ENCODE data around the gene SDR42E2.

DNA sequence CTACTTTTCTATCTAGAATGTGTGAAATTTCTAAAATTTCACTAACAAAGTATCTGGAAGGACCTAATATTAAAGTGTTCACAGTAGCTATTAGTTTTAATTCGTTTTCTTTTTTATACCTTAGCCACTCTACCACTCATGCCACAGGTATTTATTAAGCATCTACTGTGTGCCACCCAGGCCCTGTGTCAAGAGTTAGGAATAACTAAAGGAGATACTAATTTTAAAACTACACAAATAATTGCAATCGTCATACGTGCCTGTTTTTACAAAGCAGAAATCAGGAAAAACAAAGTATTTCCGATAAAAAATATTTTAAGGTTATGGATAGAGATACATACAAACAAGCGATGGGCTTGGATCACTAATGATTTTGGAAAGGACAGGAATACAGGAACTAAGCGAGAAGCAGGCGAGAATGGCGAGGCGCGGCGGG lies 43.3 kb downstream of the SDR42E2 start:
- TF ChIP-seq, protein P1, sequence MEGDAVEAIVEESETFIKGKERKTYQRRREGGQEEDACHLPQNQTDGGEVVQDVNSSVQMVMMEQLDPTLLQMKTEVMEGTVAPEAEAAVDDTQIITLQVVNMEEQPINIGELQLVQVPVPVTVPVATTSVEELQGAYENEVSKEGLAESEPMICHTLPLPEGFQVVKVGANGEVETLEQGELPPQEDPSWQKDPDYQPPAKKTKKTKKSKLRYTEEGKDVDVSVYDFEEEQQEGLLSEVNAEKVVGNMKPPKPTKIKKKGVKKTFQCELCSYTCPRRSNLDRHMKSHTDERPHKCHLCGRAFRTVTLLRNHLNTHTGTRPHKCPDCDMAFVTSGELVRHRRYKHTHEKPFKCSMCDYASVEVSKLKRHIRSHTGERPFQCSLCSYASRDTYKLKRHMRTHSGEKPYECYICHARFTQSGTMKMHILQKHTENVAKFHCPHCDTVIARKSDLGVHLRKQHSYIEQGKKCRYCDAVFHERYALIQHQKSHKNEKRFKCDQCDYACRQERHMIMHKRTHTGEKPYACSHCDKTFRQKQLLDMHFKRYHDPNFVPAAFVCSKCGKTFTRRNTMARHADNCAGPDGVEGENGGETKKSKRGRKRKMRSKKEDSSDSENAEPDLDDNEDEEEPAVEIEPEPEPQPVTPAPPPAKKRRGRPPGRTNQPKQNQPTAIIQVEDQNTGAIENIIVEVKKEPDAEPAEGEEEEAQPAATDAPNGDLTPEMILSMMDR (conservative IDR thresholded peaks at IDR 0.05; ENCODE audit: low read depth, low read length), result no peak
- TF ChIP-seq EZH2phosphoT487 (IDR thresholded peaks at IDR 0.05; ENCODE audit: borderline replicate concordance, low read length), result no peak
- TF ChIP-seq EZH2 (IDR thresholded peaks at IDR 0.05; ENCODE audit: low read length, unreplicated experiment), result no peak
